ENCODE results near the gene NBL1. TPM values are rescaled to one million over a fixed set of nuclear protein-coding genes. Genes with fewer than 3 reads are reported as not detected.

Gene NBL1
- total and polyA plus RNA-seq, 4 donors: 0.72 to 4.4 (median 1.7) TPM

DNA sequence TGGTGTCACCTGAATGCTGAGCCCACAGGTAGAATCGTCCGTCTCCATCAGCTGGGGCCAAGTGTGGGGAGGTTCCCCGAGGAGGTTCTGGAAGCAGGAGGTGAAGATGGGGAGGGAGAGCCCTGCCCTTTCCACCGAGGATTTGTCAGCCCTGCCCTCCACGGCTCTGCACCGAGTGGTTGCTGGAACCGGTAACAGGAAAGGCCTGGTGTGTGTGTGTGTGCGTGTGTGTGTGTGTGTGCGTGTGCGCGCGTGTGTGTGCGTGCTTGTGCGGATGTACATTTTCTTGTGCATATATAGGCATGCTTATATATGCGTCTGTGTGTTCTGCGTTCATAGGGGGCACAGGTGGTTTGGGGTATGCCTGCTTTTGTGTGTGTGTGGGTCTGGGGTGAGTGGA lies 3.5 kb downstream of the NBL1 start (continued):
- TF ChIP-seq, protein P1, sequence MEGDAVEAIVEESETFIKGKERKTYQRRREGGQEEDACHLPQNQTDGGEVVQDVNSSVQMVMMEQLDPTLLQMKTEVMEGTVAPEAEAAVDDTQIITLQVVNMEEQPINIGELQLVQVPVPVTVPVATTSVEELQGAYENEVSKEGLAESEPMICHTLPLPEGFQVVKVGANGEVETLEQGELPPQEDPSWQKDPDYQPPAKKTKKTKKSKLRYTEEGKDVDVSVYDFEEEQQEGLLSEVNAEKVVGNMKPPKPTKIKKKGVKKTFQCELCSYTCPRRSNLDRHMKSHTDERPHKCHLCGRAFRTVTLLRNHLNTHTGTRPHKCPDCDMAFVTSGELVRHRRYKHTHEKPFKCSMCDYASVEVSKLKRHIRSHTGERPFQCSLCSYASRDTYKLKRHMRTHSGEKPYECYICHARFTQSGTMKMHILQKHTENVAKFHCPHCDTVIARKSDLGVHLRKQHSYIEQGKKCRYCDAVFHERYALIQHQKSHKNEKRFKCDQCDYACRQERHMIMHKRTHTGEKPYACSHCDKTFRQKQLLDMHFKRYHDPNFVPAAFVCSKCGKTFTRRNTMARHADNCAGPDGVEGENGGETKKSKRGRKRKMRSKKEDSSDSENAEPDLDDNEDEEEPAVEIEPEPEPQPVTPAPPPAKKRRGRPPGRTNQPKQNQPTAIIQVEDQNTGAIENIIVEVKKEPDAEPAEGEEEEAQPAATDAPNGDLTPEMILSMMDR (IDR thresholded peaks at IDR 0.05; ENCODE audit: low read depth, low read length, missing input control): no peak

DNA sequence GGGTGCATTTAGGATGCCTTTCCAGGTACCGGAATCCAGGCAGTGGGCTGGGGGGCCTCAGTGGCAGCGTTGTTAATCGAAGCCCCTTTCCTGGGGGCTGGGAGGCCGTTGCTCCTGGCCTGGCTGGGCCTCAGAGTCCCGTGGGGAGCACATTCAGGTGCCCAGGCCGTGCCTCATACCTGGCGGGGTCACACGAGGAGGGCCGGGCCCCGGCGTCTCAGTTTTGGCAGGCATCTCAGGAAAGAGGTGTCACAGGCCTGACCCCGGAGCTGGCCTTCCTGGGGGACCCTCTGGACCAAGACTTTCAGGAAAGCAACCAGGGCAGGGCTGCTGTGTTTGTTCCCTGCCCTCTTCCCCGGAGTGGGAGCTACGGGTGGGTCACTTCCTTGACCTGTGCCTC lies 4.1 kb downstream of the NBL1 start:
- Histone ChIP-seq H3K4me3 (ENCODE audit: low read depth in 1 of 3, low read length in 3 of 3) (no peak overlapping the region), H3K27ac (ENCODE audit: low read depth in 1 of 2, low read length in 2 of 2) (no peak overlapping the region), H3K36me3 (ENCODE audit: control insufficient read depth in 4 of 4, insufficient read depth in 3 of 4, low read depth in 1 of 4, low read length in 3 of 4) (no peaks in the 10 kb centered on the region), H3K9ac (ENCODE audit: low read depth in 1 of 2, low read length in 2 of 2) (no peak overlapping the region), H3K27me3 (ENCODE audit: control insufficient read depth in 4 of 4, insufficient read depth in 4 of 4, low read length in 3 of 4) (peaks cover 0 to under 1% (median 0%) of the 10 kb centered on the region in 4 donors), H3K4me1 (ENCODE audit: control insufficient read depth in 4 of 4, insufficient read depth in 4 of 4, low read length in 3 of 4) (peaks cover 3 to 17% (median 11%) of the 10 kb centered on the region in 4 donors), H3K9me3 (ENCODE audit: control insufficient read depth in 4 of 4, low read length in 3 of 4) (no peaks in the 10 kb centered on the region)
- no peak for DNase-seq (ENCODE audit: low spot score)
- TF ChIP-seq NR2F2 (IDR thresholded peaks at IDR 0.05) (no peak), HNF4G (IDR thresholded peaks at IDR 0.05) (no peak), GABPA (IDR thresholded peaks at IDR 0.05 in 1 of 2, conservative IDR thresholded peaks at IDR 0.05 in 1 of 2) (no peak), EGR1 (IDR thresholded peaks at IDR 0.05; ENCODE audit: low read depth in 2 of 2) (no peak), RXRA (IDR thresholded peaks at IDR 0.05) (no peak)
- 71% methylated on average over 14 of the region's 14 CpGs for WGBS

DNA sequence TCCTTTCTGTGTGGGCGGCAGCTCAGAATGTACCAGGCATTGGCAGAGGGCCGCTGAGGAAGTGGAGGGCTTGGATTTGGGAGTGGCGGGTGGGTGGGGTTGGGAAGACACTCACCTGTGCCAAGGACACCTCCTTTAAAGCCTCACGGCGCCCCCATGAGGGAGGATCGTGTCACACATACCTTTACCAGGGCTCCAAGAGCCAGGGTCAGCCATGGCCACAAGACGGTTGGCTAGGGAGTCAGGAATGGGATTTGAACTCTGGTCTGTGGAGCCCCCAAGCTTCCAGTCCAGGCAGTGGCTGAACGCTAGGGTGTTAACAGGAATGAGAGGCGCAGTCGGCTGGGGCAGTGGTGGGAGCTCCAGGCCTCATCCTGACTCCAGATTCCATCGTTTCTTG lies 4.6 kb downstream of the NBL1 start:
- Histone ChIP-seq H3K36me3 (ENCODE audit: control insufficient read depth in 4 of 4, insufficient read depth in 3 of 4, low read depth in 1 of 4, low read length in 3 of 4) (no peaks in the 10 kb centered on the region), H3K9me3 (ENCODE audit: control insufficient read depth in 4 of 4, low read length in 3 of 4) (no peaks in the 10 kb centered on the region), H3K4me1 (ENCODE audit: control insufficient read depth in 4 of 4, insufficient read depth in 4 of 4, low read length in 3 of 4) (peaks cover 3 to 18% (median 11%) of the 10 kb centered on the region in 4 donors), H3K4me3 (ENCODE audit: low read depth in 1 of 3, low read length in 3 of 3) (no peak overlapping the region), H3K9ac (ENCODE audit: low read depth in 1 of 2, low read length in 2 of 2) (no peak overlapping the region), H3K27ac (ENCODE audit: low read depth in 1 of 2, low read length in 2 of 2) (no peak overlapping the region), H3K27me3 (ENCODE audit: control insufficient read depth in 4 of 4, insufficient read depth in 4 of 4, low read length in 3 of 4) (no peaks in the 10 kb centered on the region)
- no peak for DNase-seq (ENCODE audit: low spot score)
- WGBS: 58% methylated on average over 11 of the region's 11 CpGs
- TF ChIP-seq RAD21 (IDR thresholded peaks at IDR 0.05) (peak in 1 of 2 donors; percentile 28), TAF1 (conservative IDR thresholded peaks at IDR 0.05) (no peak), RXRA (IDR thresholded peaks at IDR 0.05) (no peak)
- TF ChIP-seq, protein P1 (IDR thresholded peaks at IDR 0.05; ENCODE audit: low read depth, low read length, missing input control): no peak
- TF ChIP-seq, protein P2, sequence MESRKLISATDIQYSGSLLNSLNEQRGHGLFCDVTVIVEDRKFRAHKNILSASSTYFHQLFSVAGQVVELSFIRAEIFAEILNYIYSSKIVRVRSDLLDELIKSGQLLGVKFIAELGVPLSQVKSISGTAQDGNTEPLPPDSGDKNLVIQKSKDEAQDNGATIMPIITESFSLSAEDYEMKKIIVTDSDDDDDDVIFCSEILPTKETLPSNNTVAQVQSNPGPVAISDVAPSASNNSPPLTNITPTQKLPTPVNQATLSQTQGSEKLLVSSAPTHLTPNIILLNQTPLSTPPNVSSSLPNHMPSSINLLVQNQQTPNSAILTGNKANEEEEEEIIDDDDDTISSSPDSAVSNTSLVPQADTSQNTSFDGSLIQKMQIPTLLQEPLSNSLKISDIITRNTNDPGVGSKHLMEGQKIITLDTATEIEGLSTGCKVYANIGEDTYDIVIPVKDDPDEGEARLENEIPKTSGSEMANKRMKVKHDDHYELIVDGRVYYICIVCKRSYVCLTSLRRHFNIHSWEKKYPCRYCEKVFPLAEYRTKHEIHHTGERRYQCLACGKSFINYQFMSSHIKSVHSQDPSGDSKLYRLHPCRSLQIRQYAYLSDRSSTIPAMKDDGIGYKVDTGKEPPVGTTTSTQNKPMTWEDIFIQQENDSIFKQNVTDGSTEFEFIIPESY (IDR thresholded peaks at IDR 0.05): no peak
